Smooth muscle cell (in vitro differentiated cells): ENCODE data around the gene TINAG. TPM values are rescaled to one million over a fixed set of nuclear protein-coding genes. Genes with fewer than 3 reads are reported as not detected.

ENCODE experiments used
- DNase-seq: peaks from one replicate; lab custom pipeline; 2025; ENCODE audit not compliant: unreplicated experiment; lab: John Stamatoyannopoulos, UW
- H2AFZ ChIP-seq: fragments of 200-600 bp; sonication (generic); 2 replicates; pipeline ENCODE4 v1.6.0; 2016; ENCODE audit warnings: antibody characterized with exemption, low read depth, mild to moderate bottlenecking
- H3F3A ChIP-seq: fragments of 200-600 bp; sonication (generic); 2 replicates; pipeline ENCODE4 v1.6.0; 2017; ENCODE audit warnings: antibody characterized with exemption, low read depth
- H3K27ac ChIP-seq: fragments of 200-600 bp; sonication (generic); 2 replicates; pipeline ENCODE4 v1.5.1; 2016; ENCODE audit warnings: low read depth, mild to moderate bottlenecking
- H3K27me3 ChIP-seq: fragments of 200-600 bp; sonication (generic); 2 replicates; pipeline ENCODE4 v1.6.1; 2016; ENCODE audit warnings: low read depth, mild to moderate bottlenecking
- H3K36me3 ChIP-seq: fragments of 200-600 bp; sonication (generic); 2 replicates; pipeline ENCODE4 v1.5.1; 2016; ENCODE audit warnings: low read depth
- H3K4me1 ChIP-seq: fragments of 200-600 bp; sonication (generic); 2 replicates; pipeline ENCODE4 v1.5.1; 2016; ENCODE audit warnings: low read depth
- H3K4me2 ChIP-seq: fragments of 200-600 bp; sonication (generic); 2 replicates; pipeline ENCODE4 v1.6.0; 2016; ENCODE audit warnings: mild to moderate bottlenecking
- H3K4me3 ChIP-seq: fragments of 200-600 bp; sonication (generic); 2 replicates; pipeline ENCODE4 v1.5.1; 2016; ENCODE audit warnings: mild to moderate bottlenecking
- H3K79me2 ChIP-seq: fragments of 200-600 bp; sonication (generic); 2 replicates; pipeline ENCODE4 v1.6.0; 2016; ENCODE audit warnings: low read depth, mild to moderate bottlenecking
- H3K9ac ChIP-seq: fragments of 200-600 bp; sonication (generic); 2 replicates; pipeline ENCODE4 v1.6.0; 2016; ENCODE audit warnings: low read depth
- H3K9me3 ChIP-seq: fragments of 200-600 bp; sonication (generic); replicated peaks from 2 replicates; pipeline ENCODE4 v1.5.1; 2016; ENCODE audit warnings: low read depth
- H4K20me1 ChIP-seq: fragments of 200-600 bp; sonication (generic); 2 replicates; pipeline ENCODE4 v1.6.0; 2016; ENCODE audit warnings: low read depth
- CTCF ChIP-seq: fragments of 200-600 bp; sonication (generic); IDR thresholded peaks from 2 replicates; pipeline ENCODE4 v1.5.1; 2017; ENCODE audit warnings: borderline replicate concordance, mild to moderate bottlenecking, antibody characterized with exemption; ENCODE audit not compliant: insufficient read depth, poor library complexity, severe bottlenecking
- WGBS: methylation state at CpG from one replicate; pipeline ENCODE4 v1.1.7; 2016; ENCODE audit warnings: low lambda C conversion rate; 5-methylcytosine and 5-hydroxymethylcytosine counted together
- polyA plus RNA-seq: library from polyadenylated mRNA; unstranded; fragments of >200 nt; fragmentation: Nextera tagmentation; extraction: Ambion mirVana; gene quantifications from 2 replicates; pipeline ENCODE4 v1.2.1, GENCODE V29; 2016
- total RNA-seq: library from RNA; depleted of rRNA; stranded (reverse); fragments of >200 nt; gene quantifications from 2 replicates; pipeline ENCODE4 v1.2.3, GENCODE V29; 2014

The TINAG gene
- total and polyA plus RNA-seq, 2 experiments from 2014 or later, result not detected

GRCh38 chr6:54273214-54273820 is 34.9 kb upstream of the TINAG start:
- no peaks in the 10 kb centered on the region for H3F3A ChIP-seq
- TF ChIP-seq CTCF, result no peak
- no peaks in the 10 kb centered on the region for H3K27me3 ChIP-seq
- no peaks in the 10 kb centered on the region for H3K9me3 ChIP-seq
- no peak overlapping the region for H3K27ac ChIP-seq
- no peak overlapping the region for H2AFZ ChIP-seq
- H4K20me1 ChIP-seq, result no peaks in the 10 kb centered on the region
- H3K79me2 ChIP-seq, result no peaks in the 10 kb centered on the region
- 96% methylated on average over 6 of the region's 6 CpGs for WGBS
- no peak overlapping the region for H3K9ac ChIP-seq
- no peaks in the 10 kb centered on the region for H3K36me3 ChIP-seq
- DNase-seq, result no peak
- H3K4me1 ChIP-seq, result no peaks in the 10 kb centered on the region
- no peak overlapping the region for H3K4me2 ChIP-seq
- no peak overlapping the region for H3K4me3 ChIP-seq

- H2AFZ ChIP-seq, result no peak overlapping the region
- H3K4me1 ChIP-seq, result no peaks in the 10 kb centered on the region
- no peak for DNase-seq
- H3K27me3 ChIP-seq, result no peaks in the 10 kb centered on the region
- no peaks in the 10 kb centered on the region for H4K20me1 ChIP-seq
- no peaks in the 10 kb centered on the region for H3F3A ChIP-seq
- no peak overlapping the region for H3K9ac ChIP-seq
- no peak overlapping the region for H3K4me3 ChIP-seq
- no peaks in the 10 kb centered on the region for H3K9me3 ChIP-seq
- H3K79me2 ChIP-seq, result no peaks in the 10 kb centered on the region
- no peak overlapping the region for H3K4me2 ChIP-seq
- no peak for TF ChIP-seq CTCF
- H3K27ac ChIP-seq, result no peak overlapping the region
- H3K36me3 ChIP-seq, result no peaks in the 10 kb centered on the region
Measured at GRCh38 chr6:54274383-54274782, 33.9 kb upstream of the TINAG start.

DNA sequence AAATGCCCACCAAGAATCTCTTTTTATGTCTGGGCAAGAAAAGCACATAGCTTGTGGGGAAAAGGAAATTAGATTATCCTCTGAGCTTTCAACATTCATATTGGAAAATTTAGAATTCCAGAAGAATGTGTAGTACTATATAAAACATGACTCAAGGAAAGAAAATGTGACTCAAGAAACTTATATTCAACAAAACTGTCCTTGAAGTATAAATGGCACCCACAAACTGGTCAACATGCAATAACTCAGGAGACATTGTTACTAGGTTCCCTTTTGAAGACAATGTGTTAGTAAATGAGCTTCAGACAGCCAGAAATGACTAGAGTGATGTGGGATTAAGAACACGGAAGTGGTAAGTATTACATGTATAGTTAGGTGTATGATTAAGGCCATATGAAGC is 26.1 kb upstream of the TINAG start:
- Histone ChIP-seq H3K9ac (no peak overlapping the region), H3K27me3 (no peaks in the 10 kb centered on the region), H3K27ac (peak overlapping the region; percentile 51), H3K4me3 (no peak overlapping the region), H4K20me1 (no peaks in the 10 kb centered on the region), H3K4me2 (peak overlapping the region; percentile 21), H2AFZ (peak overlapping the region; percentile 3), H3K79me2 (no peaks in the 10 kb centered on the region), H3K36me3 (no peaks in the 10 kb centered on the region), H3F3A (peaks cover 13% of the 10 kb centered on the region), H3K4me1 (no peaks in the 10 kb centered on the region), H3K9me3 (no peaks in the 10 kb centered on the region)
- 56% methylated on average over 1 of the region's 1 CpG for WGBS
- no peak for DNase-seq
- no peak for TF ChIP-seq CTCF

GRCh38 chr6:54284161-54284860 is 23.9 kb upstream of the TINAG start:
- Histone ChIP-seq H3K79me2 (no peaks in the 10 kb centered on the region), H3K27ac (peak overlapping the region; percentile 64), H3K27me3 (no peaks in the 10 kb centered on the region), H3K4me2 (no peak overlapping the region), H3K9me3 (no peaks in the 10 kb centered on the region), H3K4me3 (no peak overlapping the region), H4K20me1 (no peaks in the 10 kb centered on the region), H3K36me3 (no peaks in the 10 kb centered on the region), H3K9ac (no peak overlapping the region), H3F3A (peaks cover 13% of the 10 kb centered on the region), H3K4me1 (no peaks in the 10 kb centered on the region), H2AFZ (no peak overlapping the region)
- no peak for DNase-seq
- no peak for TF ChIP-seq CTCF
- 43% methylated on average over 3 of the region's 3 CpGs for WGBS
